CD4-positive, CD25-positive, alpha-beta regulatory T cell (primary cell): Measurements from ENCODE around the gene RTP5. TPM values are rescaled to one million over a fixed set of nuclear protein-coding genes. Genes with fewer than 3 reads are reported as not detected.
A peak's percentile ranks its signal among the peaks of the same experiment; 100 is the strongest.

ENCODE experiments used
- ATAC-seq, 2 donors: fragments of 150-1000 bp; cut with Tn5 transposase; one replicate each; pipeline ENCODE4 v1.10.0; 2021; ENCODE audit warnings: low read depth in 2 of 2, moderate number of reproducible peaks in 2 of 2, moderate library complexity in 1 of 2
- DNase-seq, 3 donors: peaks; one replicate each; pipeline versions ENCODE4 v3.0.0 to v3.0.0-alpha.2; 2012 to 2022; ENCODE audit warnings: mixed read lengths in 1 of 3
- H3K27ac ChIP-seq: one replicate; pipeline ENCODE4 v1.7.0; 2013; ENCODE audit warnings: mild to moderate bottlenecking, low read length; ENCODE audit not compliant: insufficient read depth, poor library complexity, severe bottlenecking
- H3K27me3 ChIP-seq: one replicate; pipeline ENCODE4 v1.7.0; 2013; ENCODE audit warnings: low read length; ENCODE audit not compliant: control insufficient read depth, insufficient read depth
- H3K36me3 ChIP-seq: one replicate; pipeline ENCODE4 v1.7.0; 2013; ENCODE audit warnings: mild to moderate bottlenecking, low read length, moderate library complexity; ENCODE audit not compliant: control insufficient read depth, insufficient read depth
- H3K4me1 ChIP-seq: 2 replicates; pipeline ENCODE4 v1.7.0; 2013; ENCODE audit warnings: mild to moderate bottlenecking, low read length; ENCODE audit not compliant: insufficient read depth, control insufficient read depth, poor library complexity, severe bottlenecking
- H3K4me3 ChIP-seq: one replicate; pipeline ENCODE4 v1.7.0; 2013; ENCODE audit warnings: low read depth, mild to moderate bottlenecking, low read length, moderate library complexity
- H3K9me3 ChIP-seq, 2 experiments: 1 replicate in 1 of 2; 2 replicates in 1 of 2; pipeline ENCODE4 v1.7.0; 2013; ENCODE audit warnings: low read length in 2 of 2, mild to moderate bottlenecking in 1 of 2, moderate library complexity in 1 of 2; ENCODE audit not compliant: control insufficient read depth in 2 of 2
- H3K27ac Mint-ChIP-seq, 3 donors: one replicate each; pipeline ENCODE4 v1.8.0; 2020 to 2022; ENCODE audit warnings: mild to moderate bottlenecking in 3 of 3, mixed read lengths in 3 of 3, moderate library complexity in 2 of 3
- H3K27me3 Mint-ChIP-seq: one replicate; pipeline ENCODE4 v1.8.0; 2022; ENCODE audit warnings: mild to moderate bottlenecking, mixed read lengths
- H3K36me3 Mint-ChIP-seq: one replicate; pipeline ENCODE4 v1.8.0; 2020; ENCODE audit warnings: mixed read lengths
- H3K4me1 Mint-ChIP-seq, 4 donors: one replicate each; pipeline ENCODE4 v1.8.0; 2020 to 2022; ENCODE audit warnings: mixed read lengths in 4 of 4, mild to moderate bottlenecking in 1 of 4
- H3K4me3 Mint-ChIP-seq, 4 donors: one replicate each; pipeline ENCODE4 v1.8.0; 2020 to 2022; ENCODE audit warnings: mild to moderate bottlenecking in 4 of 4, mixed read lengths in 4 of 4, moderate library complexity in 3 of 4
- H3K9me3 Mint-ChIP-seq, 7 donors: one replicate each; pipeline ENCODE4 v1.8.0; 2020 to 2022; ENCODE audit warnings: mixed read lengths in 7 of 7, mild to moderate bottlenecking in 3 of 7, moderate library complexity in 2 of 7
- polyA plus RNA-seq, 4 donors: library from polyadenylated mRNA; unstranded; fragments of 300-500 nt; fragmentation: Illumina TruSeq; gene quantifications; one replicate each; pipeline ENCODE4 v1.2.3, GENCODE V29; 2021
- total RNA-seq: library from RNA; stranded (reverse); gene quantifications from one replicate; pipeline ENCODE4 v1.2.3, GENCODE V29; 2022

RTP5 gene
- total and polyA plus RNA-seq, 5 donors from 2014 or later: 0.44 TPM; not detected in 4

- ATAC-seq: no peak
- peaks cover 16% of the 10 kb centered on the region for H3K36me3 Mint-ChIP-seq
- H3K4me3 Mint-ChIP-seq: no peak overlapping the region
- H3K27ac ChIP-seq: no peak overlapping the region
- H3K36me3 ChIP-seq: no peaks in the 10 kb centered on the region
- H3K27ac Mint-ChIP-seq: peak overlapping the region in 2 of 3 donors; percentile 43 to 71
- no peaks in the 10 kb centered on the region for H3K27me3 ChIP-seq
- no peaks in the 10 kb centered on the region for H3K27me3 Mint-ChIP-seq
- peaks cover 0 to 20% (median 3%) of the 10 kb centered on the region in 4 donors for H3K4me1 Mint-ChIP-seq
- no peak overlapping the region for H3K4me3 ChIP-seq
- no peaks in the 10 kb centered on the region for H3K4me1 ChIP-seq
- H3K9me3 ChIP-seq: no peaks in the 10 kb centered on the region
- no peak for DNase-seq
- H3K9me3 Mint-ChIP-seq: no peaks in the 10 kb centered on the region
Observed at GRCh38 chr2:241897231-241897916, 27.8 kb downstream of the RTP5 start.

GRCh38 chr2:241898463-241899270 is 29.1 kb downstream of the RTP5 start:
- H3K4me1 ChIP-seq: no peaks in the 10 kb centered on the region
- H3K9me3 ChIP-seq: no peaks in the 10 kb centered on the region
- Mint-ChIP-seq H3K36me3 (peaks cover 16% of the 10 kb centered on the region), H3K27me3 (no peaks in the 10 kb centered on the region), H3K4me1 (peaks cover 0 to 20% (median 2%) of the 10 kb centered on the region in 4 donors), H3K27ac (peak overlapping the region in 1 of 3 donors; percentile 11), H3K4me3 (no peak overlapping the region), H3K9me3 (no peaks in the 10 kb centered on the region)
- no peak for DNase-seq
- no peak overlapping the region for H3K27ac ChIP-seq
- no peak for ATAC-seq
- H3K4me3 ChIP-seq: no peak overlapping the region
- no peaks in the 10 kb centered on the region for H3K36me3 ChIP-seq
- no peaks in the 10 kb centered on the region for H3K27me3 ChIP-seq

- H3K27me3 ChIP-seq: no peaks in the 10 kb centered on the region
- Mint-ChIP-seq H3K27me3 (no peaks in the 10 kb centered on the region), H3K4me1 (peaks cover 0 to 20% (median 0%) of the 10 kb centered on the region in 4 donors), H3K9me3 (no peaks in the 10 kb centered on the region), H3K27ac (no peak overlapping the region), H3K4me3 (no peak overlapping the region), H3K36me3 (peaks cover 16% of the 10 kb centered on the region)
- no peak overlapping the region for H3K4me3 ChIP-seq
- H3K9me3 ChIP-seq: no peaks in the 10 kb centered on the region
- no peaks in the 10 kb centered on the region for H3K4me1 ChIP-seq
- ATAC-seq (no peak), DNase-seq (no peak)
- no peaks in the 10 kb centered on the region for H3K36me3 ChIP-seq
- no peak overlapping the region for H3K27ac ChIP-seq
Observed at GRCh38 chr2:241900251-241901017, 30.9 kb downstream of the RTP5 start.

- H3K27ac ChIP-seq: no peak overlapping the region
- Mint-ChIP-seq H3K4me1 (peaks cover 0 to 17% (median 0%) of the 10 kb centered on the region in 4 donors), H3K4me3 (peak overlapping the region in 1 of 4 donors; percentile 52), H3K27ac (no peak overlapping the region), H3K27me3 (no peaks in the 10 kb centered on the region), H3K9me3 (no peaks in the 10 kb centered on the region), H3K36me3 (peaks cover 18% of the 10 kb centered on the region)
- H3K9me3 ChIP-seq: no peaks in the 10 kb centered on the region
- no peak for DNase-seq
- H3K4me1 ChIP-seq: no peaks in the 10 kb centered on the region
- no peaks in the 10 kb centered on the region for H3K36me3 ChIP-seq
- H3K27me3 ChIP-seq: no peaks in the 10 kb centered on the region
- no peak overlapping the region for H3K4me3 ChIP-seq
- no peak for ATAC-seq
Observed at GRCh38 chr2:241901018-241901380, 31.5 kb downstream of the RTP5 start.

- H3K27me3 ChIP-seq: no peaks in the 10 kb centered on the region
- Mint-ChIP-seq H3K27me3 (no peaks in the 10 kb centered on the region), H3K9me3 (no peaks in the 10 kb centered on the region), H3K36me3 (peaks cover 18% of the 10 kb centered on the region), H3K4me1 (peaks cover 0 to 14% (median 0%) of the 10 kb centered on the region in 4 donors), H3K27ac (no peak overlapping the region), H3K4me3 (peak overlapping the region in 1 of 4 donors; percentile 52)
- H3K4me3 ChIP-seq: no peak overlapping the region
- H3K4me1 ChIP-seq: no peaks in the 10 kb centered on the region
- DNase-seq (no peak), ATAC-seq (no peak)
- H3K36me3 ChIP-seq: no peaks in the 10 kb centered on the region
- no peak overlapping the region for H3K27ac ChIP-seq
- no peaks in the 10 kb centered on the region for H3K9me3 ChIP-seq
Observed at GRCh38 chr2:241901500-241902351, 32.2 kb downstream of the RTP5 start.

- no peaks in the 10 kb centered on the region for H3K36me3 ChIP-seq
- H3K27me3 ChIP-seq: no peaks in the 10 kb centered on the region
- H3K9me3 ChIP-seq: no peaks in the 10 kb centered on the region
- Mint-ChIP-seq H3K36me3 (peaks cover 20% of the 10 kb centered on the region), H3K4me1 (peaks cover 0 to 13% (median 0%) of the 10 kb centered on the region in 4 donors), H3K4me3 (no peak overlapping the region), H3K27ac (no peak overlapping the region), H3K27me3 (no peaks in the 10 kb centered on the region), H3K9me3 (no peaks in the 10 kb centered on the region)
- H3K27ac ChIP-seq: no peak overlapping the region
- DNase-seq: no peak
- H3K4me1 ChIP-seq: no peaks in the 10 kb centered on the region
- ATAC-seq: no peak
- H3K4me3 ChIP-seq: no peak overlapping the region
Observed at GRCh38 chr2:241902357-241902991, 32.9 kb downstream of the RTP5 start.
